ENCODE data around the gene WASHC4. TPM values are rescaled to one million over a fixed set of nuclear protein-coding genes. Genes with fewer than 3 reads are reported as not detected.
A peak's percentile ranks its signal among the peaks of the same experiment; 100 is the strongest.

Gene WASHC4
- total and polyA plus RNA-seq, 8 donors = 8.9 to 33.0 (median 17.7) TPM

DNA sequence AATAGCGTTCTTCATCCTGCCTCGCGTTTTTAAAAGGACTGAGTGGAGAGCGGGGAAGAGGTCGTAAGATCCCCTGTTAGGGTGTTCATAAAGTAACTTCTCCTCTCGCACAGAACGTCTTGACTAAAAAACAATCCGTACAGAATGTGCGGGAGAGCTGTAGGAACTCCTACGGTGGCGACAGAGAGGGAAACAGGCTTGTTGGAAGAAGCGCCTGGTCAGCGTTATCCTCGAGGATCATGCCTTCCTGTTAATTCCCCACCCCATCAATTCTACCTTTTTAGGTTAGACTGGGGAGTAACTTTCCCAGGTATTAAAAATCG, 399 bp upstream of the WASHC4 start:
- TF ChIP-seq, protein P1, sequence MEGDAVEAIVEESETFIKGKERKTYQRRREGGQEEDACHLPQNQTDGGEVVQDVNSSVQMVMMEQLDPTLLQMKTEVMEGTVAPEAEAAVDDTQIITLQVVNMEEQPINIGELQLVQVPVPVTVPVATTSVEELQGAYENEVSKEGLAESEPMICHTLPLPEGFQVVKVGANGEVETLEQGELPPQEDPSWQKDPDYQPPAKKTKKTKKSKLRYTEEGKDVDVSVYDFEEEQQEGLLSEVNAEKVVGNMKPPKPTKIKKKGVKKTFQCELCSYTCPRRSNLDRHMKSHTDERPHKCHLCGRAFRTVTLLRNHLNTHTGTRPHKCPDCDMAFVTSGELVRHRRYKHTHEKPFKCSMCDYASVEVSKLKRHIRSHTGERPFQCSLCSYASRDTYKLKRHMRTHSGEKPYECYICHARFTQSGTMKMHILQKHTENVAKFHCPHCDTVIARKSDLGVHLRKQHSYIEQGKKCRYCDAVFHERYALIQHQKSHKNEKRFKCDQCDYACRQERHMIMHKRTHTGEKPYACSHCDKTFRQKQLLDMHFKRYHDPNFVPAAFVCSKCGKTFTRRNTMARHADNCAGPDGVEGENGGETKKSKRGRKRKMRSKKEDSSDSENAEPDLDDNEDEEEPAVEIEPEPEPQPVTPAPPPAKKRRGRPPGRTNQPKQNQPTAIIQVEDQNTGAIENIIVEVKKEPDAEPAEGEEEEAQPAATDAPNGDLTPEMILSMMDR (IDR thresholded peaks at IDR 0.05) = no peak
- peak; percentile 36 to 52 (median 49) for ATAC-seq
- Histone ChIP-seq H3K27ac (peak overlapping the region; percentile 93 to 95 (median 94)), H3K9me3 (no peaks in the 10 kb centered on the region), H3K4me1 (peaks cover 12 to 27% (median 17%) of the 10 kb centered on the region in 3 donors), H3K27me3 (no peaks in the 10 kb centered on the region), H3K36me3 (no peaks in the 10 kb centered on the region), H3K4me3 (peak overlapping the region; percentile 77 to 96 (median 92))
- no peak for DNase-seq
- no peak for FAIRE-seq
- WGBS, 2 donors = 0 to 1% methylated on average over 15 of the region's 15 CpGs
- intact Hi-C loops (cut with DNase I) = no loop called here

- no peak for DNase-seq
- peak overlapping the region in 2 of 4 donors; percentile 77 to 95 for H3K4me3 ChIP-seq
Observed at GRCh38 chr12:105109465-105110212, 2.1 kb downstream of the WASHC4 start.

DNA sequence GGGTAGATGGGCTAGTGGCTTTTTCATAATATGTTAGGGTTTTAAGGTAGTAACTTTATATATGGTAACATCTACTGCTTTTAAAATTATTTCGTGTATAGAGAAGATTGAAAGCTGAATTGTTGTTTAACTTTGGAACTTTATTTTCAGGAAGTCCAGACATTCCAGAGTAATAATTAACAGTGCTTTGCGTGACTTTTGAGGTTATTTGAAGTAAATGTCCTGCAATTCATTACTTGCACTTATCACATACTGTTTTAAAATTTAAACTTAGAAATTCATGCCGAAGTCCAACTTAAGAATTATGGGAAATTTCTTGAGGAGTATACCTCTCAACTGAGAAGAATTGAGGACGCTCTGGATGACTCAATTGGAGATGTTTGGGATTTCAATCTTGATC, 3.3 kb downstream of the WASHC4 start:
- Histone ChIP-seq H3K4me3 (no peak overlapping the region), H3K9me3 (no peaks in the 10 kb centered on the region), H3K27ac (peak overlapping the region in 1 of 4 donors; percentile 48), H3K27me3 (no peaks in the 10 kb centered on the region), H3K4me1 (peaks cover 12 to 27% (median 17%) of the 10 kb centered on the region in 3 donors), H3K36me3 (peaks cover 0 to 15% (median 2%) of the 10 kb centered on the region in 3 donors)
- ATAC-seq = no peak
- TF ChIP-seq, protein P1 (IDR thresholded peaks at IDR 0.05) = no peak
- no peak for FAIRE-seq
- intact Hi-C loops (cut with DNase I) = no loop called here
- no peak for DNase-seq
- 33 to 35% methylated on average over 4 of the region's 4 CpGs for WGBS, 2 donors

More at GRCh38 chr12:105109465-105110212, 2.1 kb downstream of the WASHC4 start:
- H3K4me1 ChIP-seq = peaks cover 12 to 27% (median 17%) of the 10 kb centered on the region in 3 donors
- intact Hi-C loops (cut with DNase I) = no loop called here
- no peaks in the 10 kb centered on the region for H3K9me3 ChIP-seq
- H3K27ac ChIP-seq = peak overlapping the region in 2 of 4 donors; percentile 37 to 48
- WGBS, 2 donors = 50 to 51% methylated on average over 13 of the region's 13 CpGs
- ATAC-seq = no peak
- H3K27me3 ChIP-seq = no peaks in the 10 kb centered on the region
- TF ChIP-seq, protein P1 (IDR thresholded peaks at IDR 0.05) = no peak
- no peak for FAIRE-seq
- peaks cover 0 to 7% (median 0%) of the 10 kb centered on the region in 3 donors for H3K36me3 ChIP-seq

GRCh38 chr12:105113094-105113493, 5.6 kb downstream of the WASHC4 start:
- intact Hi-C loops (cut with DNase I) = no loop called here
- no peaks in the 10 kb centered on the region for H3K9me3 ChIP-seq
- H3K27ac ChIP-seq = no peak overlapping the region
- ATAC-seq (no peak), FAIRE-seq (no peak), DNase-seq (no peak)
- no peak overlapping the region for H3K4me3 ChIP-seq
- H3K4me1 ChIP-seq = peaks cover 12 to 23% (median 17%) of the 10 kb centered on the region in 3 donors
- H3K36me3 ChIP-seq = peaks cover 0 to 35% (median 17%) of the 10 kb centered on the region in 3 donors
- 89 to 92% methylated on average over 3 of the region's 3 CpGs for WGBS, 2 donors
- TF ChIP-seq, protein P1 (IDR thresholded peaks at IDR 0.05) = no peak
- H3K27me3 ChIP-seq = no peaks in the 10 kb centered on the region

GRCh38 chr12:105116969-105117368, 9.4 kb downstream of the WASHC4 start:
- H3K4me1 ChIP-seq = no peaks in the 10 kb centered on the region
- no peak for ATAC-seq
- intact Hi-C loops (cut with DNase I) = no loop called here
- WGBS, 2 donors = 67 to 83% methylated on average over 1 of the region's 1 CpG
- H3K27me3 ChIP-seq = no peaks in the 10 kb centered on the region
- TF ChIP-seq, protein P1 (IDR thresholded peaks at IDR 0.05) = no peak
- peaks cover 0 to 65% (median 32%) of the 10 kb centered on the region in 3 donors for H3K36me3 ChIP-seq
- no peak for FAIRE-seq
- no peak overlapping the region for H3K27ac ChIP-seq
- no peak overlapping the region for H3K4me3 ChIP-seq
- no peaks in the 10 kb centered on the region for H3K9me3 ChIP-seq
- no peak for DNase-seq
